ENCODE data around the gene FAM13A.

FAM13A gene

GRCh38 chr4:88713782-88714181 is 343.2 kb downstream of the FAM13A start:
- no peak overlapping the region for H3K9ac ChIP-seq (ENCODE audit: low read length)
- no peaks in the 10 kb centered on the region for H3F3A ChIP-seq (ENCODE audit: insufficient read depth, low read length)
- H3K27me3 ChIP-seq (replicated peaks; ENCODE audit: insufficient read depth, low read length): no peaks in the 10 kb centered on the region
- no peaks in the 10 kb centered on the region for H3K79me2 ChIP-seq (ENCODE audit: low read length)
- no peaks in the 10 kb centered on the region for H4K20me1 ChIP-seq (ENCODE audit: insufficient read depth, low read length)
- DNase-seq: no peak
- H3K9me2 ChIP-seq (replicated peaks; ENCODE audit: insufficient read depth, low read length): no peaks in the 10 kb centered on the region
- no peak overlapping the region for H3K4me3 ChIP-seq (ENCODE audit: low read length)
- H3K4me2 ChIP-seq (ENCODE audit: low read depth, low read length): no peak overlapping the region
- H3K36me3 ChIP-seq (replicated peaks; ENCODE audit: insufficient read depth, low read length): no peaks in the 10 kb centered on the region
- H3K27ac ChIP-seq (ENCODE audit: low read length): no peak overlapping the region
- no peak overlapping the region for H2AFZ ChIP-seq (ENCODE audit: low read length)
- H3K9me3 ChIP-seq (replicated peaks; ENCODE audit: insufficient read depth, low read length): no peaks in the 10 kb centered on the region
- no peaks in the 10 kb centered on the region for H3K4me1 ChIP-seq (ENCODE audit: low read length)
- no peak for TF ChIP-seq EZH2 (optimal IDR thresholded peaks at IDR 0.05; ENCODE audit: low read depth, low read length)
- TF ChIP-seq EZH2phosphoT487 (IDR thresholded peaks at IDR 0.05; ENCODE audit: low read length): no peak
- TF ChIP-seq CTCF (IDR thresholded peaks at IDR 0.05; ENCODE audit: low read length): no peak

GRCh38 chr4:88709989-88710388 is 347.0 kb downstream of the FAM13A start:
- no peaks in the 10 kb centered on the region for H3K9me3 ChIP-seq (replicated peaks; ENCODE audit: insufficient read depth, low read length)
- H3K27ac ChIP-seq (ENCODE audit: low read length): no peak overlapping the region
- no peak overlapping the region for H3K4me3 ChIP-seq (ENCODE audit: low read length)
- no peaks in the 10 kb centered on the region for H3F3A ChIP-seq (ENCODE audit: insufficient read depth, low read length)
- DNase-seq: no peak
- H3K9ac ChIP-seq (ENCODE audit: low read length): no peak overlapping the region
- TF ChIP-seq EZH2 (optimal IDR thresholded peaks at IDR 0.05; ENCODE audit: low read depth, low read length): no peak
- TF ChIP-seq CTCF (IDR thresholded peaks at IDR 0.05; ENCODE audit: low read length): no peak
- TF ChIP-seq EZH2phosphoT487 (IDR thresholded peaks at IDR 0.05; ENCODE audit: low read length): no peak
- no peaks in the 10 kb centered on the region for H4K20me1 ChIP-seq (ENCODE audit: insufficient read depth, low read length)
- H3K27me3 ChIP-seq (replicated peaks; ENCODE audit: insufficient read depth, low read length): no peaks in the 10 kb centered on the region
- no peak overlapping the region for H3K4me2 ChIP-seq (ENCODE audit: low read depth, low read length)
- no peak overlapping the region for H2AFZ ChIP-seq (ENCODE audit: low read length)
- no peaks in the 10 kb centered on the region for H3K4me1 ChIP-seq (ENCODE audit: low read length)
- no peaks in the 10 kb centered on the region for H3K9me2 ChIP-seq (replicated peaks; ENCODE audit: insufficient read depth, low read length)
- H3K36me3 ChIP-seq (replicated peaks; ENCODE audit: insufficient read depth, low read length): no peaks in the 10 kb centered on the region
- H3K79me2 ChIP-seq (ENCODE audit: low read length): no peaks in the 10 kb centered on the region

GRCh38 chr4:88706574-88706973 is 350.4 kb downstream of the FAM13A start:
- Histone ChIP-seq H3K4me1 (ENCODE audit: low read length) (no peaks in the 10 kb centered on the region), H3K4me3 (ENCODE audit: low read length) (no peak overlapping the region), H3K4me2 (ENCODE audit: low read depth, low read length) (no peak overlapping the region), H3K79me2 (ENCODE audit: low read length) (no peaks in the 10 kb centered on the region), H3F3A (ENCODE audit: insufficient read depth, low read length) (no peaks in the 10 kb centered on the region), H3K9me2 (replicated peaks; ENCODE audit: insufficient read depth, low read length) (no peaks in the 10 kb centered on the region), H3K36me3 (replicated peaks; ENCODE audit: insufficient read depth, low read length) (no peaks in the 10 kb centered on the region), H2AFZ (ENCODE audit: low read length) (no peak overlapping the region), H4K20me1 (ENCODE audit: insufficient read depth, low read length) (no peaks in the 10 kb centered on the region), H3K9ac (ENCODE audit: low read length) (no peak overlapping the region), H3K27ac (ENCODE audit: low read length) (no peak overlapping the region), H3K27me3 (replicated peaks; ENCODE audit: insufficient read depth, low read length) (no peaks in the 10 kb centered on the region), H3K9me3 (replicated peaks; ENCODE audit: insufficient read depth, low read length) (no peaks in the 10 kb centered on the region)
- TF ChIP-seq CTCF (IDR thresholded peaks at IDR 0.05; ENCODE audit: low read length) (peak; percentile 9; the same call in 1 of the 2 replicates), EZH2phosphoT487 (IDR thresholded peaks at IDR 0.05; ENCODE audit: low read length) (no peak)
- DNase-seq: no peak

All from MM.1S (cell line).